ENCODE results near the gene BTBD16. TPM values are rescaled to one million over a fixed set of nuclear protein-coding genes. Genes with fewer than 3 reads are reported as not detected.

The BTBD16 gene
- total RNA-seq, 1 experiment from 2014 or later: not detected

DNA sequence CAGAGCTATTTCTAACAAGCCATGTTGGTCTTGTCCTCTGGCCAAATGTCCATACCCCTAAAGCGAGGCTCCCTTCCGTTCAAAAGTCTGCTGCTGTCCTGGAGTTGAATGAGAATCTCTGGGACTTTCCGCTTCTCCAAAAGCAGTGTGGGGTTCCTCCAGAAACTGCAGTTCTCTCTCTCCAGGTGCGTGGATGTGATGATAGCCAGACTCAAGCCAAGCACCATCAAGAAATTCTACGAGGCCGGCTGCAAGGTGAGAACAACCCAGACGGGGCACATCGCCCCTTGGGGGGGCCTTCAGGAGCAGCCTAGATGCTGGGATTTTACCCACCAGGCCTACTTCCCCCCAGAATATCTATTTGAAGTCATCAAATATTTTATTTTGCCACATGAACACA, 26.5 kb downstream of the BTBD16 start:
- no peak for DNase-seq
- H2AK5ac ChIP-seq (ENCODE audit: insufficient read length, low read length): no peak overlapping the region
- peaks cover 0 to 2% of the 10 kb centered on the region in 2 experiments; a peak in 2 of 5 replicates for H3K9me3 Mint-ChIP-seq

More for the DNA sequence above, 26.5 kb downstream of the BTBD16 start:
- peaks cover 3% of the 10 kb centered on the region; the same call in 1 of the 2 replicates for H3K27me3 Mint-ChIP-seq (ENCODE audit: low read depth)
- Histone ChIP-seq H2BK5ac (ENCODE audit: insufficient read length, low read length) (no peak overlapping the region), H3K14ac (ENCODE audit: insufficient read depth, low read length) (no peak overlapping the region), H3K27me3 (ENCODE audit: insufficient read depth, low read length) (no peaks in the 10 kb centered on the region), H3K23ac (ENCODE audit: insufficient read length, low read depth, low read length) (no peak overlapping the region), H3K56ac (ENCODE audit: insufficient read length, low read depth, low read length) (no peak overlapping the region), H2BK20ac (ENCODE audit: low read depth, low read length, poor library complexity, severe bottlenecking) (no peak overlapping the region), H3K27ac (ENCODE audit: insufficient read length, low read depth, low read length) (no peak overlapping the region), H3K4me1 (ENCODE audit: insufficient read depth, low read length) (no peaks in the 10 kb centered on the region), H3K9me3 (ENCODE audit: control insufficient read depth, low read depth, low read length) (no peaks in the 10 kb centered on the region), H4K5ac (ENCODE audit: insufficient read length, low read depth, low read length) (no peak overlapping the region), H4K91ac (ENCODE audit: insufficient read length, low read depth, low read length) (no peak overlapping the region), H3T11ph (ENCODE audit: low read length) (no peak overlapping the region), H3K4ac (ENCODE audit: low read depth, low read length) (no peak overlapping the region), H3K18ac (ENCODE audit: insufficient read length, low read depth, low read length) (no peak overlapping the region), H4K20me1 (ENCODE audit: control insufficient read depth, insufficient read depth, insufficient read length) (no peaks in the 10 kb centered on the region), H4K8ac (replicated peaks; ENCODE audit: insufficient read length, low read depth, low read length) (no peak overlapping the region), H2BK12ac (ENCODE audit: insufficient read length, low read depth, low read length) (no peak overlapping the region), H2BK120ac (ENCODE audit: low read depth, low read length, poor library complexity, severe bottlenecking) (no peak overlapping the region), H3K79me1 (ENCODE audit: insufficient read depth, low read depth, low read length, poor library complexity, severe bottlenecking) (no peaks in the 10 kb centered on the region), H3K9ac (ENCODE audit: extremely low read depth, insufficient read length, low read length) (no peak overlapping the region), H3K79me2 (ENCODE audit: insufficient read depth, low read length) (no peaks in the 10 kb centered on the region), H3K23me2 (ENCODE audit: insufficient read length, low read depth, low read length, poor library complexity, severe bottlenecking) (no peaks in the 10 kb centered on the region), H3K4me2 (ENCODE audit: insufficient read depth, insufficient read length, low read length) (no peak overlapping the region), H2AFZ (ENCODE audit: low read length) (no peak overlapping the region), H2BK15ac (ENCODE audit: low read depth, low read length) (no peak overlapping the region)
- H3K4me3 Mint-ChIP-seq: no peak overlapping the region
- no peak overlapping the region for H3K27ac Mint-ChIP-seq
- peaks cover 12 to 15% of the 10 kb centered on the region in 2 experiments for H3K4me1 Mint-ChIP-seq
- no CpG with 5 or more reads among the region's 8 CpGs for WGBS (ENCODE audit: extremely low coverage, insufficient read length, low lambda C conversion rate)
- TF ChIP-seq CTCF (conservative IDR thresholded peaks at IDR 0.05): no peak
- H3K36me3 Mint-ChIP-seq (ENCODE audit: insufficient read depth in 1 of 3, low read depth in 3 of 3): no peaks in the 10 kb centered on the region
